NCI-H2107 (cell line): Measurements from ENCODE around the gene SDK2.

Source experiments
- DNase-seq: peaks from one replicate; lab custom pipeline; 2025; lab: John Stamatoyannopoulos, UW

The SDK2 gene

GRCh38 chr17:73304971-73305812 lies 339.1 kb downstream of the SDK2 start:
- DNase-seq = peak; percentile 38

GRCh38 chr17:73304438-73304837 lies 339.8 kb downstream of the SDK2 start:
- no peak for DNase-seq

GRCh38 chr17:73302189-73302588 lies 342.1 kb downstream of the SDK2 start:
- no peak for DNase-seq

DNA sequence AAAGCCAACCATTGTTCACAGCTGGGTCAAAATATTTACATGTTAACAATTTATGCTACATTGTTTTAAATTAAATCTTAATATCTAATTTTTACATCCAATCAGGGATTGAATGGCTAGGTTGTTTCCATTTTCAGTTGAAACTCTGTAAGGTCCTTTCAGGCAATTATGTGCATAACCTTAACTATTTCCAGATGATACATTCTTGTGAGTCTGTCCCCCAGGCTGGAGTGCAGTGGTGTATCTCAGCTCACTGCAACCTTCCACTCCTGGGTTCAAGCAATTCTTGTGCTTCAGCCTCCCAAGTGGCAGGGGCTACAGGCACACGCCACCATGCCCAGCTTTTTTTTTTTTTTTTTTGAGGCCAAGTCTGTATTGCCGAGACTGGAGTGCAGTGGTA lies 342.9 kb downstream of the SDK2 start:
- no peak for DNase-seq

- DNase-seq = no peak
Measured at GRCh38 chr17:73300392-73300791, 343.9 kb downstream of the SDK2 start.

GRCh38 chr17:73297934-73298861 lies 346.0 kb downstream of the SDK2 start:
- no peak for DNase-seq

GRCh38 chr17:73293480-73293911 lies 350.7 kb downstream of the SDK2 start:
- DNase-seq = no peak

DNA sequence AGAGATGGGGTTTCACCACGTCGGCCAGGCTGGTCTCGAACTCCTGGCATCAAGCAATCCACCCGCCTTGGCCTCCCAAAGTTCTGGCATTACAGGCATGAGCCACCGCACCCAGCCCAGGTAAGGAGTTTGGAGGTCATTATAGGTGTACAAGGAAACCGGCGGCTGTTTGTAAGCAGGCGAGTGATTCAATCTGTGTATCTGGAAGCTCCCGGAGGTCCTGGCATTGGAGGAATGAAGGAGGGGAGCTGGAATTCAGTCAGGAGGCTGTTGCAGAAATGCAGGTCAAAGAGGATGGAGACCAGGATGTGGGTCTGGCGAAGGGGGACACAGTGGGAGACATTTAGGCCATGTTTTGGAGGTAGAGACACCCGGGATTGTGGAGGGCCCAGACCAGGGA lies 351.2 kb downstream of the SDK2 start:
- DNase-seq = no peak

- DNase-seq = no peak
Measured at GRCh38 chr17:73292031-73292531, 352.2 kb downstream of the SDK2 start.

DNA sequence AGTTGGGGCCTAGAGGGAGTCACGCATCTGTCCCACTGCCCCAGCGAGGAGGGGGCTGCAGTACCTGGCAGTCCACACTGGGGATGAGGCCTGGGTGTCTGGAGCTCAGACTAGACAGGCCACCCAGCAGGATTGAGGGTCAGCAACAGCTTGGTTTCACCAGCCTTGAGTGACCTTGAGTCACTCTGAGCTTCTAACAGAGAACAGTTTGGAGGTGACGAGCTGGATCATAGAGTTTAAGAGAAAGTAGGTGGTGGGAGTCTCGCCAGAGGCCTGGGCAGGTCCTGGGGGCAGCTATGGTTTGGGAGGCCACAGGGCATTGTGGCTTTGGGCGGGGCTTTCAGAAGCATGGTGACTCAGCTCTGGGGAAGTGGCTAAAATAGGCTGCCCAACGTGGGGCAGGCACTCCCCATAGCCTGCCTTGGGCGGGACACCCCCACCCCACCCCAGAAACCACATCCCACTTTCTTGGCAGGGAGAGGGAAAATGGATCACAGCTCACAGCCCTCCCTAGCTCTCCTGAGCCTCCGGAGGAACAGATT lies 352.9 kb downstream of the SDK2 start:
- DNase-seq = no peak

GRCh38 chr17:73290399-73291259 lies 353.6 kb downstream of the SDK2 start:
- no peak for DNase-seq

- DNase-seq = no peak
Measured at GRCh38 chr17:73289549-73290254, 354.5 kb downstream of the SDK2 start.

DNA sequence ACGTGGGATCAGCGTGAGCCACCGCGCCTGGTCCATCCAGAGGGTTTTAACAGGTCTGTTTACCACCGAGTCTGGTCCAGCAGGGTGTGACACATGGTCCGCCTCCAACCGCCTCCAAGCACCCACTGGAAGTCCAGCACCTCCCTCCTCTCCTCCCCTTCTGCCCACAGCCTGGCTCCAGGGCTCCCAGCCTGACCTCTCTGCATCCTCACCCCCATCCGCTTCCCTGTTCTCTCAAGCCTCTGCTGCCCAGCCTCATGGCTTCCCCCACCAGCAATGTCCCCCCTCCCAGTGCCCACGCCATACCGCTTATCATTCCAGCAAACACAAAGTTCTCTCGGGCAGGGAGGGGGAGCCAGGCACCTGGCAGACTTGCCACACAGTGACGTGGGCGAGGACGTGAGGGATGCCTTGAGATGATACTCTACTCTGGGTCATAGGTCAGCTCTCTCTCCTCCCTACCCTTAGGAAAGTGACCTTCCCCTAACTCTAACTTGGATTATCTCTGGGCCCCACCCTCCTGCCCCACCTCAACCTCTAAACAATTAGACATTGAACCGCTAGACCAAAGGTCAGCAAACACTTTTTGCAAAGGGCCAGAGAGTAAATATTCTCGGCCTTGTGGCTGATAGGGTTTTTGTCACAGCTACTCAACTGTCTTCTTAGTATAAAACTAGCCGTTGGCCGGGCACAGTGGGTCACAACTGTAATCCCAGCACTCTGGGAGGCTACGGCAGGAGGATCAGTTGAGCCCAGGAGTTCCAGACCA lies 355.5 kb downstream of the SDK2 start:
- DNase-seq = no peak

DNA sequence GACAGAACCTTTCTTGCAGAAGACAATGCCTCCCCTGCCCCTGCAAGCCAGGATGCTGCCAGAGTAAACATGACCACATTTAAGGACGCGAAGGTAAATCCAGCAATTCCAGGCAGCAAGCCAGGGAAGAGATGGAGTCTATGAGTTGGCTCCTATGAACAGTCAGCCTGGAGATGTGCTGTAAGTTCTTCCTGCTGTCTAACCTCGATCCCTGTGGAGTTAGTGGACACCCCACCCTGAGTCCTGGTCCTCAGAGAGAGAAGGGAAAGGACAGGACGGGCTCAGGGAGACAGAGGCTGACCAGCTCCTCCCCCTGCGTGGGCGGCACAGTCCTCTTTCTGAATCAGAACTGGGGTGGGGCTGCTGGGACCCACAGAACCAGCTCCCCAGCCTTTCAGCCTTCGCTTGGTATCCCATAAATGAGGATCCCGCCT lies 357.4 kb downstream of the SDK2 start:
- no peak for DNase-seq

DNA sequence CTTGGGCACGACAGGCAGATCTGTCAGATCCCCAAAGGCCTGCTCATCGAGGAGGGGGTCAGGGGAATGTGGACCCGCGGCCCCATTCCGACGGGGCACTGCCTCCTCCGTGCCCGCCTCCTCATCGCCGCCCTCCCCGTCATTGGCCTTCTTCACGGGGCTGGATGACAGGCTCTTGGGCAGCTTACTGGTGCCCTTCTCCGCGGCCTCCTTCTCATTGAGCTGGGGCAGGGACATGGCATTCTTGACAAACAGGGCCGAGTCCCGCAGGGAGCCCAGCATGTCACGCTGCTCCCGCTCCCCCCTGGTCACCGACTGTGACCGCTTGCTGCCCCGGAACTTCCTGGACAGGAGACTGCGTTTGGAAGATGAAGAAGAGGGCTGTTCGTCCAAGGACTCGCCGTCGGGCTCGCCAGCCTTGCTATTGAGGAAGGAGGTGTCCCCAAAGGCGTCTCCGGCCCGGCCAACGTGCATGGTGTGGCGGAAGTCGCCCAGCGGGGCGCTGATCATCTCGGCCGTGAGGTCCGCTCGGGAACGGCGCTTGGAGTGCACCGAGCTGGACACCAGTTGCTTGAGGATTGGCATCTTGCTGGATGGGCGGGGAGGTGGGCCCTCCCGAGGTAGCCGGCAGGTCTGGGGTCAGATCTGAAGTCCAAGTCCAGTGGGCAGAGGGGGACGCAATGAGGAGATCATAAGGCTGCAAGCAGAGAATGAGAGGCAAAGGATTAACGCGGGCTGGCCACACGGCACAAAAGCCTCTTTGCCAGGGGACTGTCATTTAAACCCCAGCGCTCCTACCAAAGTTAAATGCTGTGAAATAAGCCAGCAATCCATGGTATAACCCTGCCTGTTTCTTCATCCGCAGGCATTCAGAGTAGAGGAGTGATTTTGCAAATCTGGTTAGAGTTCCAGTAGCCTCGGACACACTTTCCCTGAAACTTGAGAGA lies 358.1 kb downstream of the SDK2 start:
- DNase-seq = no peak

DNA sequence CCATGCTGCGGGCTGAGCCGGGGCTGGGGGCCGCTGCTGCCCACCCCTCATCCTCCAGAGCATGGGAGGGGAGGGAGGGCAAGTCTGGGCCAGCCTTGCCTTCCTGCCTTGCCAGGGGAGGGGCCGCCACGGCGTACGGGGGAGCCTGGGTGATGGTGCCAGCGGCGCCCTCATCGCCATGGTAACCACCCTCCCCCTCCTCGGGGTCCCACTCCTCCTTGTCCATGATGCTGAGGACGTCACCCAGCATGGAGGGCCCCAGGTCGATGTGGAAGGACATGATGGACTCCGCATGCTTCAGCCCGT lies 358.7 kb downstream of the SDK2 start:
- DNase-seq = no peak

GRCh38 chr17:73284906-73285602 lies 359.2 kb downstream of the SDK2 start:
- DNase-seq = no peak
